Colonic mucosa (tissue), 4 donors: ENCODE data around the gene DHDH. TPM values are rescaled to one million over a fixed set of nuclear protein-coding genes. Genes with fewer than 3 reads are reported as not detected.

Experiments used
- DNase-seq: peaks from one replicate; pipeline ENCODE4 v3.0.0-alpha.2; 2020
- H3K27ac ChIP-seq: fragments of 200-600 bp; one replicate; pipeline ENCODE4 v1.8.0; 2021
- H3K27me3 ChIP-seq: fragments of 200-600 bp; one replicate; pipeline ENCODE4 v1.8.0; 2021
- H3K36me3 ChIP-seq: fragments of 200-600 bp; one replicate; pipeline ENCODE4 v1.8.0; 2021
- H3K4me1 ChIP-seq: fragments of 200-600 bp; one replicate; pipeline ENCODE4 v1.8.0; 2021; ENCODE audit warnings: mild to moderate bottlenecking
- H3K4me3 ChIP-seq: fragments of 200-600 bp; one replicate; pipeline ENCODE4 v1.8.0; 2021
- H3K9ac ChIP-seq, 2 donors: one replicate each; pipeline ENCODE4 v1.7.0; 2013; ENCODE audit warnings: control low read depth in 2 of 2, low read depth in 2 of 2, low read length in 2 of 2
- H3K9me3 ChIP-seq: fragments of 200-600 bp; one replicate; pipeline ENCODE4 v1.8.0; 2021
- CTCF ChIP-seq: fragments of 200-600 bp; IDR thresholded peaks from one replicate; pipeline ENCODE4 v1.8.0; 2022; ENCODE audit warnings: antibody characterized with exemption, mild to moderate bottlenecking
- intact Hi-C: fragments of 100-400 bp; cut with DNase I; formaldehyde crosslinking; loops from one replicate; pipeline ENCODE4 v1.14.1; 2022
- total RNA-seq, 2 donors: library from RNA; stranded (reverse); fragmentation: NEBNext Ultra II Directional in 1 of 2; extraction: Animal tissue kit (Norgen Biotek cat#: 25700) in 1 of 2; gene quantifications; one replicate each; pipeline ENCODE4 v1.2.1, GENCODE V29; 2021
- donor health status: healthy.
- donor health status: DM: no; HTN: no; CAD: no.
- donor health status: DM: no; HTN: no; CAD: no.

DHDH gene
- total RNA-seq, 2 donors from 2014 or later = 1.5 TPM; not detected in 1

- no peaks in the 10 kb centered on the region for H3K36me3 ChIP-seq
- intact Hi-C loops = no loop called here
- H3K9me3 ChIP-seq = no peaks in the 10 kb centered on the region
- no peaks in the 10 kb centered on the region for H3K27me3 ChIP-seq
- H3K4me1 ChIP-seq = no peaks in the 10 kb centered on the region
- no peak overlapping the region for H3K4me3 ChIP-seq
- peak overlapping the region; percentile 59 for H3K27ac ChIP-seq
- no peak for DNase-seq
- H3K9ac ChIP-seq = no peak overlapping the region
- no peak for TF ChIP-seq CTCF
Observed at GRCh38 chr19:48975947-48976847, 42.7 kb downstream of the DHDH start.

- intact Hi-C loops = no loop called here
Observed at GRCh38 chr19:48977061-48977460, 43.6 kb downstream of the DHDH start.

DNA sequence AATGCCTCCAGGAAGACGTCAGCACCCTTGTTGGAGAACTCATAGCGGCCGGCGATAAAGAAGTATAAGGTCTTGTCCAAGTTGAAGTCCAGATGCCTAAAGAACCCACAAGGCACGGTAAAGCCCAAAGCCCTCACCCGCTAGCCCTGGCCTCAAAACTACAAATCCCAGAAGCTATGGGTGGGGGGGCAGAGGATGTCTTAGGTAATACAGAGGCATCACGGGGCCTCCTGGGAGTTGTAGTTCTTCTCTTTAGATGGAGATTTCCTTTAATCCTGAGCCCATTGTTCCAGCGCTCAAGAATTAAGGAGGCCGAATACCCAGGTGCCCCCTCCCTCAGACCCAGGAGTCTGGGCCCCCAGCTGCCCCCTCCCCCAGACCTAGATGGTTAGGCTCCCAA lies 48.8 kb downstream of the DHDH start:
- TF ChIP-seq CTCF = no peak
- H3K4me3 ChIP-seq = no peak overlapping the region
- no peaks in the 10 kb centered on the region for H3K9me3 ChIP-seq
- H3K27ac ChIP-seq = no peak overlapping the region
- intact Hi-C loops = no loop called here
- no peak for DNase-seq
- no peaks in the 10 kb centered on the region for H3K27me3 ChIP-seq
- H3K4me1 ChIP-seq = no peaks in the 10 kb centered on the region
- H3K36me3 ChIP-seq = no peaks in the 10 kb centered on the region
- H3K9ac ChIP-seq = no peak overlapping the region

More at GRCh38 chr19:48977061-48977460, 43.6 kb downstream of the DHDH start:
- Histone ChIP-seq H3K9me3 (no peaks in the 10 kb centered on the region), H3K9ac (no peak overlapping the region), H3K27ac (peak overlapping the region; percentile 59), H3K4me1 (no peaks in the 10 kb centered on the region), H3K4me3 (no peak overlapping the region), H3K27me3 (no peaks in the 10 kb centered on the region), H3K36me3 (no peaks in the 10 kb centered on the region)
- DNase-seq = no peak
- no peak for TF ChIP-seq CTCF

- TF ChIP-seq CTCF = no peak
- H3K4me1 ChIP-seq = no peaks in the 10 kb centered on the region
- no peak overlapping the region for H3K9ac ChIP-seq
- no peaks in the 10 kb centered on the region for H3K27me3 ChIP-seq
- H3K27ac ChIP-seq = no peak overlapping the region
- H3K9me3 ChIP-seq = no peaks in the 10 kb centered on the region
- H3K36me3 ChIP-seq = no peaks in the 10 kb centered on the region
- H3K4me3 ChIP-seq = no peak overlapping the region
- intact Hi-C loops = no loop called here
- DNase-seq = no peak
Observed at GRCh38 chr19:48985711-48986110, 52.2 kb downstream of the DHDH start.

- no peaks in the 10 kb centered on the region for H3K36me3 ChIP-seq
- H3K27me3 ChIP-seq = no peaks in the 10 kb centered on the region
- H3K9me3 ChIP-seq = no peaks in the 10 kb centered on the region
- DNase-seq = no peak
- no peak overlapping the region for H3K4me3 ChIP-seq
- H3K27ac ChIP-seq = no peak overlapping the region
- no peak for TF ChIP-seq CTCF
- peaks cover under 1% of the 10 kb centered on the region for H3K4me1 ChIP-seq
- intact Hi-C loops = no loop called here
- H3K9ac ChIP-seq = no peak overlapping the region
Observed at GRCh38 chr19:48986211-48986610, 52.7 kb downstream of the DHDH start.
